Fibroblast of skin of right biceps (primary cell): ENCODE measurements around the gene GAS6.

Source experiments
- DNase-seq: peaks from one replicate; pipeline ENCODE4 v3.0.0-alpha.2; 2013

Gene GAS6

GRCh38 chr13:113788413-113789135, 75.3 kb downstream of the GAS6 start:
- no peak for DNase-seq

GRCh38 chr13:113787694-113788093, 76.2 kb downstream of the GAS6 start:
- DNase-seq = no peak

- peak; percentile 37 for DNase-seq
Measured at GRCh38 chr13:113786262-113786841, 77.5 kb downstream of the GAS6 start.

GRCh38 chr13:113785051-113786010, 78.5 kb downstream of the GAS6 start:
- DNase-seq = peak; percentile 55

GRCh38 chr13:113784645-113785024, 79.2 kb downstream of the GAS6 start:
- no peak for DNase-seq

- no peak for DNase-seq
Measured at GRCh38 chr13:113783966-113784644, 79.8 kb downstream of the GAS6 start.

- no peak for DNase-seq
Measured at GRCh38 chr13:113783200-113783881, 80.5 kb downstream of the GAS6 start.

GRCh38 chr13:113782472-113782871, 81.4 kb downstream of the GAS6 start:
- no peak for DNase-seq

- no peak for DNase-seq
Measured at GRCh38 chr13:113781571-113781970, 82.3 kb downstream of the GAS6 start.

GRCh38 chr13:113777311-113778260, 86.3 kb downstream of the GAS6 start:
- peak; percentile 30 for DNase-seq

- DNase-seq = no peak
Measured at GRCh38 chr13:113776231-113777125, 87.4 kb downstream of the GAS6 start.

GRCh38 chr13:113775451-113776145, 88.3 kb downstream of the GAS6 start:
- DNase-seq = no peak

GRCh38 chr13:113774177-113775107, 89.4 kb downstream of the GAS6 start:
- peak; percentile 54 for DNase-seq

GRCh38 chr13:113771709-113772331, 92.1 kb downstream of the GAS6 start:
- peak; percentile 37 for DNase-seq

- DNase-seq = no peak
Measured at GRCh38 chr13:113770937-113771336, 92.9 kb downstream of the GAS6 start.
